GM19240 (cell line): ENCODE results near the gene SCN10A.
A peak's percentile ranks its signal among the peaks of the same experiment; 100 is the strongest.

Source experiments
- DNase-seq: peaks from one replicate; pipeline ENCODE4 v3.0.0; 2011; ENCODE audit warnings: low spot score; ENCODE audit not compliant: insufficient read length

SCN10A gene

DNA sequence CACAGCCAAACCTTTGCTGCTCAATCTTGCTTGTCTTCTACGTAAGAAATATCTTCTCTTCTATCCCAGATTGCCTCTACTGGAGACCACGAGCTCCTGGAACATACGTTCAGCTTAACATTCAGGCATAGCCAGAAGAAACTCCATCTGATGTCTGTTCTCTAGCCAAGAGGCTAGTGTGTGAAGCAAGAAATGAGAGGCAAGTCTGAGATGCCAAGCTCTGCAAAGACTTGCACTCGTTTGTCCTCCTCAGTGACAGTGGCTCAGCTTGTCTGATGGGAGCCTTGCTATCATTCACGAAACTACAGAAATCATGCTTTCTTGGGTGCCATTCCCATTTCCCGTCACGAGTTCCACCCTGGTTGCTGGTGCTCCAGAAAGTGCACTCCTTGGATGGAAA is at the start of gene SCN10A:
SCN10A (minus strand) TSS at position 192 of the 400 bp plus-strand sequence. CDS start 22,207 bp downstream, outside the sequence.
- no peak for DNase-seq

DNA sequence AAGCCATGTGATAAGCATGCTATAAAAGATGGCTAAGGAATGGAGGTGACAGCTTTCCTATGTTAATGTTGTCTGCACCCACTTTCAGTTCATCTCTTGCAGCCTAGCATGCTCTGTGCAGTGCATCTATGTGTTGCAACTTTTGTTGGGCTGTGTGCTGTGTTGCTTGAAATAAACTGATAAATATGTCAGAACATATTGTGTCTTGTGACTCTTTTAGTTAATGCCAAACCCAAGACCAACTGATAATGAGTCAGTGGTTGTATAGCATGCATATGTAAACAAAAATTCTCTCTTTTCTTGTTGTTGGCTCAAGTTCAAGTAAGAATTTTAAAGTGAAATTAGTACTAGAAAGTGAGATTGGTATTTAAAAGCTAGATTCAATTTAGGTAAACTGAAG is 37.0 kb upstream of the SCN10A start:
- DNase-seq = no peak

DNA sequence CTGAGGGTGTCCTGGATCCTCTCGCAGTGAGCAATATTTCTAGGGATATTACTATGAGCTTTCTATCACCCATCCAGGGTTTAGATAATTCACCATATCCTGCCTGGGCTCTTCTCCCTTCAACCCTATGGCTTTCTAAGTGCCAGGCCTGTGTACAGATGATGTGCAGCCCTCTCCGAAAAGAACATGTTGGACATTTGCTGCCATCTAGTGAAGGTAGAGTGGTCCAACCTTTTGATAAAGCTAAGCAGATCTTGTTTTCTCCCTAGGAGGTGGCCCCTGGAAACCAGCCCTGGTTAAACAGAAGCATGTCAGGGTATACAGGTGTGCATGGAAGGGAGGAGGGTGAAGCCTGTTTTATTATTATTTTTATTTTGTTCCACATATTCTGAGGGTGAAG is 27.9 kb upstream of the SCN10A start:
- no peak for DNase-seq

DNA sequence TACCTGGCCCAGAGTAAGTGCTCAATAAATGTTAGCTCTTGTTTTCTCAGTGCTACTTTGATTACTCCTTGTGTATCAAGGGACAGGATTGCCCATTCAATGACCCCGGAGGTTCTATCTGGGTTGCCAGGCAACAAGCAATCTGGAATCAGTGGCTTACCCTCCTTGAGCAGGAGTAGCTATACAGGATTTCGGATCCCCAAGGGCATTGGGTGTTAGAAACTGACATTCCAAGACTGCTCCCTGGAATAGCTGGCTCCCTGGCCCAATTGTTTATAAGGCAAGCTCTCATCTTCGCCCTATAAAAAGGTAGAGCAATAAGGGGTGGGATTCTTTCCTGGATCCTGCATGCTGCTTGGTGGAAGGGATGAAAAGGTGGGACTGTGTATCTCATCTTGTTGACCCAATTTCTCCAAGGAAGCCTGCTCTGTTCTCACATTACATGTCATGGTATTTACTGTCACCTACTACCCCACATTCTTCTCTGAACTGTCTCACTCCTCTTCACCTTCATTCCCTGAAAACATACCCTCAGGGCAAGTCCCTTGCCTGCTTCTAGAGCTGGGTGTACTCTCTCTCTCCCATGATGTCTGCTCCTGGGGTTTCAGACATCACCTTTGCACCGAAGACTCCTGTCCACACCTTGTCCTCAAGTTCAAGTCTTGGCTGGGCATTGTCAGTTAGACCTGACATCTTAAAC is 26.4 kb upstream of the SCN10A start:
- DNase-seq = no peak

DNA sequence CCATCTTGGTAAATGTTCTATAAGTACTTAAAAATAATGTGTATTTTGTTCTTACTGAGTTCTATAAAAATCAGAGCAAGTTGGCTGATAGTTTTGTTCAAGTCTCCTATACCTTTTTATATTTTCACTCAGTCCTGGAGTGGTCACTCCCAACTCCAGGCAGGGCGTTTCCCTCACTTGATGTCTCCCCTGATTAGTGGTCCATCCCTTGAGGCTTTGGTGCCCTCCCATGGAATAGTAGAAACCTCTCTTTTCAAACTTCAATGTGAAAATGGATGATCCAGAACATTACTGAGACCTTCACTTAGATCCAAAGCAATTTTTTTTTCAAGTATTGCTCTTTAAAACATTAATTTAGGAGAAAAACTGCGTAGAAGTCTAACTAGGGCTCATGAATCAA is 25.0 kb upstream of the SCN10A start:
- no peak for DNase-seq

DNA sequence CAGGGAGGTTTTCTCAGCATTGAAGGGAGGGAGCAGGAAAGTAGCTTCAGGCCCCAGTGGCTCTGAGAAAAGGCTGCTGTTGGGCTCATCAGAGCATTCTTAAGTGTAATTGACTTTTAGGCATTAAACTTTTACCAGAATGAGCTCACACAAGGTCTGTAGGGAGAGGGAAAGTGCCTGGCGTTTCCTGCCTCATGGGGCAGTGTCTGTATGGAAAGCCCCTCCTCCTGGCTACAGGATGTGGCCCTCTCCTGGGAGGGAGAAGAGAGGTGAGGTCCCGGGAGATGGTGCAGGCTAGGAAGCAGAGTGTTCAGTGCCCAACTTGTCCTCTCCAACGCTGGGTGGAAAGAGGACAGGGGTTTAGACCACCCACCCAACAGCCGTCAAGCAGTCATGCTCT is 21.3 kb upstream of the SCN10A start:
- DNase-seq = no peak

DNA sequence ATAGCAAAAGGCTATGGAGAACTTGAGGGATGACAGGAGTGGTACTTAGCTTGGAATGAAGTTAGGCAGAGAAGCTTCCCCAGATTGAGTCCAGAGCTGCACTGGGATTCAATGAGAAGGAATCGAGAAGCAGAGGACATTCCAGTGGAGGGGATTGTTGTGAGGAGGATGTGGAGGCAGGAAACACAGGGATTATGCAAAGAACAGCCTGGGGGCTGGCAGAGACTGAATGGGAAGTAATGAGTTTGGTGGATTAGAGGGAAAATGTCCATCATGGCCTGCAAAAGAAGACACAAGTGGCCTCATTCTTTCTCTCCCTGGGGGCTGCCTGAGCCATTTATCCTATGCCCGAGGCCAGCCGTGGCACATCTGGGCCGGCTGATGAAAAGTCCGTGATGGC is 20.5 kb upstream of the SCN10A start:
- no peak for DNase-seq

DNA sequence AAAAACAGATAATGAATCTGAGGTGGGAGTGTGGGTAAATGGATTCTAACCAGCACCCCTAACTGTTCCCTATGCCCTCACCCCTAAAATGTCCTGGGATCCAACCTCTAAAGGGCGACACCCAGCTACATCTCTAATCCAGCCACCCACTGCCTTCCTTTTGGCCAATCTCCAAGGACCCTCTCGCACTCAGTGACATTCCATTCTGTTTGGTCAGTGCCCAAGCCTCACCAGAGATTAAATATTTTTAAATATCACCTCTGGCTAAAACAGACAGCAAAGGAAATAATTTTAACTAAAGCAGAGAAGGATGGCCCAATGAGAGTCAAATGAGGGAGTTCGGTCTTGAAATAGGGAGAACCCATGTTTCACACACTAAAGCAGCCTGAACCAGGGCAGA is 19.9 kb upstream of the SCN10A start:
- no peak for DNase-seq

DNA sequence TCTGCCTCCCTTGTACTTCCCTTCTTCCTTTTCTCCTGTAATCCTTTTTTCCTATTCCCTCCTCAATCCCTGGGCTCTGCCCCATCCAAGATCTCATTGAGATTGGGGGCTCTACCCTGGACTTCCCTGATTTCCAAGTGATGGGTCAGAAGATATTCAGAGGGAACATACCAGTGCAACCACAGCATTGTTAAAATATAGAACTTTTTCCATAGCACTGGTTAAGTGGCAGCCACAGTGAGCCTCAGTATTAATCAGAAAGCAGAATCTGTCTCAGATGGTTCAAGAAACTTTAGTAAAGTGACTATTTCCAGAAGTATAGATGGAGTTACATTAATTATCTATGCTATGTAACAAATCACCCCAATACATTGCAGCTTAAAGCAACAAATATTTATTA is 18.7 kb upstream of the SCN10A start:
- no peak for DNase-seq

DNA sequence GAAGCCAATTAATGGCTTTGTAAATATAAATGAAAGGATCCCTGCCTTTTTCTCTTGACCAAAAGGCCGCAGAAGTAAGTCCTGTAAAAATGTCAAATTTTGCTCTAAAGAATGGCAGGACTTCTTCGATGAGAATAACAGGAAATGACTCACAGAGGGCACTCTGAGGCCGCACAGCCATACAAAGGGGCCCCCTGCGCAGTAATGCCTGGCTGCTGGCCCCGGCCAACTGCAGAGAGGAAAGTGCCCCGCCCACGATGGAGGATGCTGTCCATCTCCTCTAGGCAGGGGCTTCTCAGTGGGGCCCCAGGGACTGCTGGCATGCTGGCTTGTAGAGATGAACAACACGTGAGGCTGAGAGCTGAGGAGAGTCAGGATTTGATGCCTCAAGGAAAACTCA is 18.1 kb upstream of the SCN10A start:
- no peak for DNase-seq

DNA sequence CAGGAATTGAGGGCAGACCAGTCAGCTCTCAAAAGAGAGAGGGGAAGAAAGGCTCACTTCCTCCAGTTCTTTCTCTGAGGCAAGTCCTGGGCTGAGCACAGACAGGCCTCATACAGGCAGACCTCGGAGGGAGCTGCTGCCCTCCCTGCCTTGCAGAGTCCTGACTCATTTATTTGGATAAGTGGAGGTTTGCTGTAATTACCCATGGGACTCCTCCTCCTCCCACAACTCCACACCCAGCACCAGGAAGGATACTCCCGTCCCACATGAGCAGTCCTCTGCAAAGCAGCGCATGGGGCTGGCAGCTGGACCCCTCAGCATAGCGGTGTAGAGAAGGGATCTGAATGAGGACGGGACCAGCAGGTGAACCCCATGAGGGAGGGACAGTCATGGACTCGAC is 13.4 kb upstream of the SCN10A start:
- DNase-seq = no peak

DNA sequence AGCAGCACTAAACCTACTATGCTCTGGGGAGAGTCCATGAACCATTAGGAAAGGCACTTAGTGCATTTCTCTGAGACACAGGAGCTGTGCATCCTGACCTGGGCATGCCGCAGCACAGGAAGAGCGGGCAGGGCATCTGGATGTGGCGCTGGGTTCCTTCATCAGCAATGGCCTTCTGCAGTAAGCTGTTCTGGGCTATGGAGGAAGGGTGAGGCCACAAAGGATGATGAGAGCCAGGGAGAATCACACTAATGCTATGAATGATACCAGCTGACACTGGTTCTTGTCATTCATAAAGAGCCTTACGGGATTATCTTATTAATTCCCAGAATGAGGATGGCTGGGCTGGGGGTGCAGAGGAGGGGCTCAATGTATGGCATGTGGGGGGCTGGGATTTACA is 12.7 kb upstream of the SCN10A start:
- no peak for DNase-seq

DNA sequence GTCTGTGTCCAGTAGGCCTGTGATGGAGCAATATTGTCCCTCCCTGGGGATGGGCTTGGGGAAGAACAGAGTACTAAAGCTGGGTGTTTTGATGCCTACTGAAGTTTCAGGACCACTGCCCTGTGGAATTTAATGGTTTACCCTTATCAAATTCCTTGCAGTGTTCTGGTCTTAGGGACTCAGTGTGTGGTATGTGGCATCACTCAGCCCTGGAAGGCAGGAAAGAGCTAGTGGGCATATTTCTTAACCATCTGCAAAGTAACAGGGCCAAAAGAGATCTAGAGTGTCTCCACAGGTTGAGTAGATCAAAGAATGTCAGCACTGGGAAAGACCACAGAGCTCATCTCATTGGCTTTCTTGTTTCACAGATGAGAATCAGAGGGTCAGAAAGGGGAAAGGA is 11.8 kb upstream of the SCN10A start:
- no peak for DNase-seq

DNA sequence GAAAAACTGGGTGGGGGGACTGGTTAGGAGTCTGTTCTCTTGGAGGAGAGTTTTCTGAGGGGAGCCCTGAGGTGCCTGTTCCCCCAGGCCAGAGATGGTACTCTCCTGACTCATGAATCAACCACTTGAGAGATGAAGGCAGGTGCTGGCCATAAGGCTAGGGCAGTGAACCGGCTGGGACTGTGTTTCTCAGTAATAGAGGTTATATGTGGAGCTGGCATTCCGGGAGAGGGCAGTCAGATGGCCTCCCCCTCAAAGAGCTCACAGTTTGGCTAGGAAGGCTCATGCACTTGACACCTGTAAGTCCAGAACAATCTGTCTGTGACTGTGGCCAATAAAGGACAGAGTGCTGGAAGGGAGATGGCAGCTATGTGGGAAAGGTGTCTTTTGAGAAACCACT is 10.0 kb upstream of the SCN10A start:
- DNase-seq = no peak

DNA sequence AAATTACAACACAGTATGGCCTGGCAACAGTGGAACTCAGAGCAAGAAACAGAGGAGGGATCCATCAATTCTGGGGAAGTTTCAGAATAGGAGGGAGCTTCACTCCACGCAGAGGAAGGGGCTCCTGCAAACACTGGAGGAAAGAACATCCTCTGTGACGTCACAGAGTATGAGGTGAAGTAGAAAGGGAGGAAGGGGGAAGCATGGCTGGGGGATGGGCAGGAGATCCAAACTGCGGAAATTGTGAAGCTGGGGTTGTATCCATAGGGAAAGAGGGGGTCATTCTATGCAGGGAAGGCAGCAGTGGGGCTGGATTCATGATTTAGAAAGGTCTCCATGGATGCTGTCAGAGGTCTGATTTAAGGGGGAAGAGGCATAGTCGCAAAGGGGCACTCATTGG is 8.3 kb upstream of the SCN10A start:
- no peak for DNase-seq

DNA sequence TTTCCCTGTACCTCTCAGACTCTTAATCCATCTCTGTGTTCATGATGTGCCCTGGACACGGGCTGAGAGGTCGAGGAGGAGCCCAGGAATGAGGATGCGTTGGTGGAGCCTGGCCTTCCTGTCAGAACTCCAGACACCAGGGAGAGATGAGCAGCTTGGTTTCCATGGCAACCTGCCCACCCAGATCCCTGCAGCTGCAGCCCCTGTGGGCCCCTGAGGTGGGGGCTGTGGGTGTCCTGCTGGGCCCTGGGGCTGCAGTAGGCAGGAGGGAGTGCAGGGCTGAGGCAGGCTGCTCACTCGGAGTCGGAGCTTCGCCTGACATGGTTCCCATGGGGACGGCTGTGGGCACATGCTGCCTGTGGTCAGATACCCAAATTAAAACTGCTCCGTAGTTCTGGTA is 7.7 kb upstream of the SCN10A start:
- DNase-seq = no peak

DNA sequence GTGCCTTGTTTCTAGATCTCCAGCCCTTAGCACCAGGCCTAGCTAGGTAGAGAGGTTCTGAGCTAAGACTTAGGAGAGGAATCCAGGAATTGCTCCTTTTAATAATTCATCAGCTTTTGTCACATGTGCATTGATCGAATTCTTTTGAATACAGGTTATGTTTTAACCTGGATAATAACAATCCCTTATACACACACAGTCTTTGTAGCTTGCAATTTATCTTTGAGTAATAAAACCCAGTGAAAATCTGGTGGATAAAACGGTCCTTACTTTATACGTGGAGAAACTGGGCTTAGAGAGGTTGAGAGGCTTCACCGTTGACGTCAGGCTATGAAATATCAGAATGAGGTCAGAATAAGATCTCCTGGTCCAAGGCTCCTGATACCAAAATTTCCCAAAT is 7.2 kb upstream of the SCN10A start:
- no peak for DNase-seq

DNA sequence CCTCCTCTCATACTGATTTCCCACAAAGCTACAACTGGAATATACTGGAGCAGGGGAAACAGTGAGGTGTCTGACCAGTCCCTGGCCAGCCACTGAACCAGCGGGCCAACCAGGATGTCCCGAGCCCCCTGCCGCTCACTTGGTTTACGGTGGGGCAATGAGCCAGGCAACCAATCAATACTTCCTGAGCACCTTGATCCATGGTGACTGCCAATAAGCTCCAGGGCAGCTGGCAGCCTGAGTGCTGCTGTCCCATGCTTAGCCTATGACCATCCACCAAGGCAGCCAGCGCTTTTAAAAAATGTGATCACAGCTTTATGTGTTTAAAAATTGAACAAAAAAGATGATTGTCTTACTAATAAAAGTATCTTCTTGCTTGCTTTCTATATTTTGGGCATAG is 4.2 kb downstream of the SCN10A start:
- DNase-seq = no peak

DNA sequence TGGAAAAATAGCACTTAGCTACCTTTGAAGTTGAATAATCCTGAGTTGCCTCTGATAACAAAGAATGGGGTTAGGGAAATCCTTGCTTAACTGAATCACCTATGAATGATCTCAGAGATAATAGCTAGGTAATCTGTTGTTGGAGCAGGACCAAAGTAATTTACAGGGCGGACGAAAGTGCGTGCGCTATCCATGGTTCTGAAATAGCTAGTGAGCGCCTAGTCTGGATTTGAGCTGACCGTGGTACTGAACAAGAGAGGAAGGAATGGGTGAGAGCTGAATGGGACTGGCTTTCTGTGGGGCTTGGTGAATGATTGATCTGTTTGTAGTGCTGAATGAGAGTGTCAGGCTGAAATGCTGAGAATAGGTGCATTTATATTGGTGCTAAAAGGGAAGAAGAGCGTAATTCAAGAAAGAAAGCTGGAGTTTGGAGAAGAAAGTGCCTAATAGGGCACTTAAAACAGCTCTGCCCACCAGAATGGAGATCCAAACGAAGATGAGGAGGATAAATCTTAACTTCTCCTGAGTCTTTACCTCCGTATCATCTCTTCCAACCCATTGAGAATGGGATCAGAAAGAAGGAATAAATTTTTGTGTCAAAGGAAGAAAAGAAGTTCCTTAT is 10.1 kb downstream of the SCN10A start:
- peak; percentile 19 for DNase-seq

DNA sequence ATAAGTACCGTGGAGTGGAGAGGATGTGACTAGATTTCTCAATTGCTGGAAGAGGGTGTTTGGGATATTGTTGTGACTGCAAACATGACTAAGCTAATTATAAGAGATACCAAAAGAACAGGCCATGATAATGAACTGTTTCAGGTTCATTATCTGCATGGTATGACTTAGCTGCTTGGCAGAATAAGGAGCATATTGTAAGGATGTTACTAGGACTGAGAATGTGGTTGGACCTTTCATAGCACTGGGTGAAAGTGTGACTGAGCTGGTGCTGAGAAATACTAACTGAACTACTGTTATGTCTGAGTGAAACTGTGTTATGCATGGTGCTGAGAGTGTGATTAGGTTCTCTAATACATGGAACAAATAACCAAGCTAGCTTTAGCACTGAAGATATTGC is 11.0 kb downstream of the SCN10A start:
- no peak for DNase-seq

DNA sequence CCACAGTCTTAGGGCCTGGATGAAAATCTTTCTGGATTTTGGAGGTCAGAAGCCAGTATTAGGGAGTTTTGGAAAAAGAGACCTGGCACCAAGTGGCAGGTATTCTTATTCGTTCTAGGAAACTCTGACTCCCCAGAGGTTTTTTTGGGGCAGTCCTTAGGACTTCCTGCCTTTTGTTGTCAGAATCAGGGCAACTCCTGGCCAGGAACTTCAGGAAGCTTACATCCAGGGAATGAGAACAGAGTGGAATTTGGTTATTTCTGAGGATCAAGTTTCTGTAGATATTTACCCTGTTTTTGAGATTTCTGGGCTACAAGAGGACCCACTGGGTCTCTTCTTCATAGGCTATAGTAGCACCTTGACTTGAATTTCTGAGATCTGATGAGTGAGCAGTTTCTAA is 15.5 kb downstream of the SCN10A start:
- DNase-seq = no peak

DNA sequence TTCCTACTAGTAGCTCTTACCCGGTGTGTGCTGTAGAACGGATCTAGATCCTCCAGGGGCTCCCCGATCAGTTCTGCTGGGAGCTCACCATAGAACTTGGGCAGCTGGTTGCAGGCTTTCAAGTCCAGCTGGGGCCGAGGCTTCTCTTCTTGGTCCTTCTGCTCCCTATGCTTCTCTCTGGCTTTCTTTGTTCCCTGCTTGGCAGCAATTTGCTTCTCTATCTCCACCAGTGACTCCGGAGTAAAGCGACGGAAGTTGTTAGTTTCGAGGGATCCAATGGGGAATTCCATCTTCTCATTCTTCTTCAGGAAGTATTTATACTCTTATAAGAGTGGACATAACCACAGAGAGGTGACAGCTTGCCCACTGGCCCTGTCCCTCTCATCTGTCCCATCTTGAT is 22.3 kb downstream of the SCN10A start:
- no peak for DNase-seq

DNA sequence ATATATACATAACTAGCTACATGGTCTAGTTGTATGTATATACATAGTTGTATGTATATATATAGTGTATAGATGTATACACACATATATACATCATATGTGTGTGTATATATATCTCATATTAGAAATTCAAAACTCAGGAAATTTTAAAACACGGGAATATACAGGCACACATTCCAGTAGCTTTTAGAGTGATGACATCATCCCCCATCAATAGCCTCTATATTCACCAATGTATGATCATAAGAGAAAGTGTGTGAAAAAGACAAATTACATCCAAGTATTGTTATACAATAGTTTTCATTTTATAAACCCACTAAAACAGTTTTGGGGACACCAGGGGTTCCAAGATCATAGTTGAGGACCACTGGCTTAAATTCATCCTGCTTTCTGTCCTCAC is 23.0 kb downstream of the SCN10A start:
- no peak for DNase-seq

DNA sequence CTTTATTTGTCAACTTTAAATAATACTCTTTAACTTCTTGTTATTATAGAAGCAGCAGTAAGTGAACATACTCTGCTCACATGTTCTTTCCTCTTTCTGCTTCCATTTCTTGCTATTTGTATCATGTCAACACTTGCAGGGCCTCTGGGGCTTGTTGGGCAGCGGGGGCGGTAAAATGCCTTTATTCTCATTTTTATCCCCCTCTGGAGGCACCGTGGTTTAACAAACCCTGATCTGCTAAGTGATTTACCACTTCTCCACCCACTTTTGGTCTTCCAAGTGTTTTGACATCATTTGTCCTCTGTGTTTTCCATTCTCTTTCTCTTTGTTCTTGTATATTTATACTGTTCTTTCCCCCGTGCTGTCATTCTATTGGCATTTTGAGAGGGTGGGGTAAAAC is 33.9 kb downstream of the SCN10A start:
- DNase-seq = no peak
